Measurements from ENCODE around the gene HEATR5A. TPM values are rescaled to one million over a fixed set of nuclear protein-coding genes. Genes with fewer than 3 reads are reported as not detected.
"Not testable (repeated sequence)": the region's sequence is repeated elsewhere in the genome, so short reads cannot be mapped to it uniquely, and the experiment has no call there.

Gene HEATR5A
- total and polyA plus RNA-seq, 5 experiments from 2014 or later, result 4.0 to 13.8 (median 5.9) TPM

GRCh38 chr14:31377433-31377832 lies 42.9 kb downstream of the HEATR5A start:
- Mint-ChIP-seq H3K27ac (peak overlapping the region in 1 of 10 donors; percentile 61), H3K36me3 (peaks cover 0 to 66% (median 16%) of the 10 kb centered on the region in 3 donors), H3K27me3 (no peaks in the 10 kb centered on the region), H3K4me3 (no peak overlapping the region), H3K4me1 (peaks cover 0 to 6% (median 3%) of the 10 kb centered on the region in 4 donors), H3K9me3 (no peaks in the 10 kb centered on the region)
- ATAC-seq, result no peak
- DNase-seq, result no peak
- POLR2A ChIA-PET, result no interaction called here

GRCh38 chr14:31371646-31372045 lies 48.7 kb downstream of the HEATR5A start:
- H3K27ac Mint-ChIP-seq, result peak overlapping the region in 8 of 10 donors; percentile 20 to 67 (median 53)
- H3K27me3 Mint-ChIP-seq, result no peaks in the 10 kb centered on the region
- ATAC-seq, result no peak
- peaks cover 0 to 7% (median 3%) of the 10 kb centered on the region in 4 donors for H3K4me1 Mint-ChIP-seq
- no peak overlapping the region for H3K4me3 Mint-ChIP-seq
- H3K36me3 Mint-ChIP-seq, result peaks cover 0 to 58% (median 12%) of the 10 kb centered on the region in 3 donors
- DNase-seq, result no peak
- no peaks in the 10 kb centered on the region for H3K9me3 Mint-ChIP-seq
- POLR2A ChIA-PET, result no interaction called here

- H3K27ac Mint-ChIP-seq, result peak overlapping the region in 1 of 10 donors; percentile 22
- peaks cover 0 to 35% (median 2%) of the 10 kb centered on the region in 3 donors for H3K36me3 Mint-ChIP-seq
- DNase-seq, result no peak
- POLR2A ChIA-PET, result no interaction called here
- ATAC-seq, result no peak
- H3K27me3 Mint-ChIP-seq, result no peaks in the 10 kb centered on the region
- H3K4me1 Mint-ChIP-seq, result no peaks in the 10 kb centered on the region
- H3K9me3 Mint-ChIP-seq, result no peaks in the 10 kb centered on the region
- no peak overlapping the region for H3K4me3 Mint-ChIP-seq
Observed at GRCh38 chr14:31363331-31364073, 56.8 kb downstream of the HEATR5A start.

- ATAC-seq (no peak), DNase-seq (no peak)
- H3K27ac Mint-ChIP-seq, result no peak overlapping the region
- POLR2A ChIA-PET, result interaction anchor here (0.6 kb wide), 1 partner anchor 20 kb away, joined by 3 read pairs; no protein-coding TSS in a partner anchor
- H3K27me3 Mint-ChIP-seq, result no peaks in the 10 kb centered on the region
- peaks cover 0 to 39% (median 2%) of the 10 kb centered on the region in 3 donors for H3K36me3 Mint-ChIP-seq
- no peaks in the 10 kb centered on the region for H3K9me3 Mint-ChIP-seq
- no peak overlapping the region for H3K4me3 Mint-ChIP-seq
- H3K4me1 Mint-ChIP-seq, result no peaks in the 10 kb centered on the region
Observed at GRCh38 chr14:31362746-31363145, 57.6 kb downstream of the HEATR5A start.

GRCh38 chr14:31361761-31362160 lies 58.6 kb downstream of the HEATR5A start:
- H3K27me3 Mint-ChIP-seq, H3K4me3 Mint-ChIP-seq, POLR2A ChIA-PET, DNase-seq, H3K9me3 Mint-ChIP-seq, H3K4me1 Mint-ChIP-seq, ATAC-seq, H3K27ac Mint-ChIP-seq: not testable (repeated sequence)
- peaks cover 0 to 44% (median 2%) of the 10 kb centered on the region in 3 donors for H3K36me3 Mint-ChIP-seq

GRCh38 chr14:31360919-31361662 lies 59.3 kb downstream of the HEATR5A start:
- peaks cover 0 to under 1% (median 0%) of the 10 kb centered on the region in 4 donors for H3K4me1 Mint-ChIP-seq
- ATAC-seq, result no peak
- POLR2A ChIA-PET, result no interaction called here
- no peak for DNase-seq
- no peaks in the 10 kb centered on the region for H3K27me3 Mint-ChIP-seq
- H3K27ac Mint-ChIP-seq, result peak overlapping the region in 1 of 10 donors; percentile 68
- peaks cover 0 to 44% (median 2%) of the 10 kb centered on the region in 3 donors for H3K36me3 Mint-ChIP-seq
- no peak overlapping the region for H3K4me3 Mint-ChIP-seq
- no peaks in the 10 kb centered on the region for H3K9me3 Mint-ChIP-seq

- peaks cover 0 to 6% (median 2%) of the 10 kb centered on the region in 4 donors for H3K4me1 Mint-ChIP-seq
- no peak overlapping the region for H3K4me3 Mint-ChIP-seq
- H3K27me3 Mint-ChIP-seq, result no peaks in the 10 kb centered on the region
- H3K9me3 Mint-ChIP-seq, result no peaks in the 10 kb centered on the region
- no peak overlapping the region for H3K27ac Mint-ChIP-seq
- POLR2A ChIA-PET, result no interaction called here
- ATAC-seq (no peak), DNase-seq (no peak)
- H3K36me3 Mint-ChIP-seq, result peaks cover 0 to 35% (median 2%) of the 10 kb centered on the region in 3 donors
Observed at GRCh38 chr14:31357279-31357678, 63.1 kb downstream of the HEATR5A start.

- peaks cover 5 to 47% (median 18%) of the 10 kb centered on the region in 3 donors for H3K36me3 Mint-ChIP-seq
Observed at GRCh38 chr14:31346097-31346496, 74.3 kb downstream of the HEATR5A start.

GRCh38 chr14:31341280-31341679 lies 79.1 kb downstream of the HEATR5A start:
- DNase-seq (no peak), ATAC-seq (no peak)
- H3K27ac Mint-ChIP-seq, result no peak overlapping the region
- no peaks in the 10 kb centered on the region for H3K4me1 Mint-ChIP-seq
- no peak overlapping the region for H3K4me3 Mint-ChIP-seq
- H3K36me3 Mint-ChIP-seq, result peaks cover 5 to 48% (median 20%) of the 10 kb centered on the region in 3 donors
- H3K27me3 Mint-ChIP-seq, result no peaks in the 10 kb centered on the region
- no peaks in the 10 kb centered on the region for H3K9me3 Mint-ChIP-seq
- POLR2A ChIA-PET, result no interaction called here

More at GRCh38 chr14:31346097-31346496, 74.3 kb downstream of the HEATR5A start:
- no peak for ATAC-seq
- Mint-ChIP-seq H3K4me3 (no peak overlapping the region), H3K27me3 (no peaks in the 10 kb centered on the region), H3K27ac (peak overlapping the region in 1 of 10 donors; percentile 0), H3K9me3 (no peaks in the 10 kb centered on the region), H3K4me1 (no peaks in the 10 kb centered on the region)
- POLR2A ChIA-PET, result no interaction called here
- DNase-seq, result no peak

- no peaks in the 10 kb centered on the region for H3K9me3 Mint-ChIP-seq
- no peaks in the 10 kb centered on the region for H3K27me3 Mint-ChIP-seq
- H3K27ac Mint-ChIP-seq, result peak overlapping the region in 1 of 10 donors; percentile 51
- peaks cover 5 to 45% (median 17%) of the 10 kb centered on the region in 3 donors for H3K36me3 Mint-ChIP-seq
- POLR2A ChIA-PET, result no interaction called here
- no peaks in the 10 kb centered on the region for H3K4me1 Mint-ChIP-seq
- ATAC-seq (no peak), DNase-seq (no peak)
- no peak overlapping the region for H3K4me3 Mint-ChIP-seq
Observed at GRCh38 chr14:31340297-31341063, 79.9 kb downstream of the HEATR5A start.

GRCh38 chr14:31339743-31340142 lies 80.6 kb downstream of the HEATR5A start:
- POLR2A ChIA-PET, result no interaction called here
- DNase-seq (no peak), ATAC-seq (no peak)
- Mint-ChIP-seq H3K27me3 (no peaks in the 10 kb centered on the region), H3K4me1 (no peaks in the 10 kb centered on the region), H3K4me3 (no peak overlapping the region), H3K9me3 (no peaks in the 10 kb centered on the region), H3K27ac (peak overlapping the region in 1 of 10 donors; percentile 51), H3K36me3 (peaks cover 5 to 45% (median 22%) of the 10 kb centered on the region in 3 donors)

GRCh38 chr14:31337331-31337730 lies 83.0 kb downstream of the HEATR5A start:
- no peak overlapping the region for H3K27ac Mint-ChIP-seq
- no peaks in the 10 kb centered on the region for H3K4me1 Mint-ChIP-seq

More at GRCh38 chr14:31337331-31337730, 83.0 kb downstream of the HEATR5A start:
- H3K9me3 Mint-ChIP-seq, result peaks cover 0 to under 1% (median 0%) of the 10 kb centered on the region in 9 donors
- POLR2A ChIA-PET, result no interaction called here
- no peak for DNase-seq
- H3K36me3 Mint-ChIP-seq, result peaks cover 2 to 42% (median 33%) of the 10 kb centered on the region in 3 donors
- ATAC-seq, result no peak
- H3K27me3 Mint-ChIP-seq, result no peaks in the 10 kb centered on the region
- no peak overlapping the region for H3K4me3 Mint-ChIP-seq
